ENCODE results near the gene SLC28A1. TPM values are rescaled to one million over a fixed set of nuclear protein-coding genes. Genes with fewer than 3 reads are reported as not detected.

Gene SLC28A1
- total RNA-seq, 1 experiment from 2014 or later = 1.1 TPM

GRCh38 chr15:84880822-84881519, 3.5 kb upstream of the SLC28A1 start:
- H3K4me3 ChIP-seq (ENCODE audit: low read length) = no peak overlapping the region
- ChIA-PET CTCF (interaction anchor here (0.6 kb wide), 1 partner anchor 310 kb away, joined by 3 read pairs; no protein-coding TSS in a partner anchor), POLR2A (ENCODE audit: unreplicated experiment) (no interaction called here)

GRCh38 chr15:84881520-84881830, 3.0 kb upstream of the SLC28A1 start:
- Histone ChIP-seq H2AFZ (ENCODE audit: low read length) (no peak overlapping the region), H4K20me1 (ENCODE audit: low read length) (no peaks in the 10 kb centered on the region), H3K79me2 (ENCODE audit: low read length) (no peaks in the 10 kb centered on the region), H3K9me2 (replicated peaks; ENCODE audit: low read length) (no peaks in the 10 kb centered on the region), H3F3A (ENCODE audit: low read length, unreplicated experiment) (no peaks in the 10 kb centered on the region), H3K4me2 (ENCODE audit: low read length) (no peak overlapping the region), H3K4me3 (ENCODE audit: low read length) (no peak overlapping the region), H3K27me3 (ENCODE audit: low read length) (no peaks in the 10 kb centered on the region), H3K27ac (ENCODE audit: low read length) (no peak overlapping the region), H3K9me3 (ENCODE audit: low read length) (no peaks in the 10 kb centered on the region), H3K9ac (ENCODE audit: low read length) (no peak overlapping the region), H3K36me3 (ENCODE audit: low read depth, low read length) (no peaks in the 10 kb centered on the region), H3K4me1 (ENCODE audit: insufficient read depth, low read length) (0 out of 2 replicates have a peak, but pooled peaks cover 7% of the 10 kb centered on the region)
- ChIA-PET POLR2A (ENCODE audit: unreplicated experiment) (no interaction called here), CTCF (interaction anchor here (0.6 kb wide), 1 partner anchor 310 kb away, joined by 3 read pairs; no protein-coding TSS in a partner anchor)
- TF ChIP-seq CTCF (conservative IDR thresholded peaks at IDR 0.05; ENCODE audit: low read depth, low read length) (no peak), EZH2 (IDR thresholded peaks at IDR 0.05; ENCODE audit: low read length, unreplicated experiment) (no peak), EZH2phosphoT487 (IDR thresholded peaks at IDR 0.05; ENCODE audit: borderline replicate concordance, low read length) (no peak)
- intact Hi-C loops (cut with micrococcal nuclease) = no loop called here
- ATAC-seq (no peak), DNase-seq (no peak)
- no TSS peak for BruUV-seq (replicated peaks)

More at GRCh38 chr15:84880822-84881519, 3.5 kb upstream of the SLC28A1 start:
- Histone ChIP-seq H3K79me2 (ENCODE audit: low read length) (no peaks in the 10 kb centered on the region), H3K9me2 (replicated peaks; ENCODE audit: low read length) (no peaks in the 10 kb centered on the region), H3K9me3 (ENCODE audit: low read length) (no peaks in the 10 kb centered on the region), H3K27ac (ENCODE audit: low read length) (no peak overlapping the region), H2AFZ (ENCODE audit: low read length) (no peak overlapping the region), H4K20me1 (ENCODE audit: low read length) (no peaks in the 10 kb centered on the region), H3K4me1 (ENCODE audit: insufficient read depth, low read length) (0 out of 2 replicates have a peak, but pooled peaks cover 7% of the 10 kb centered on the region), H3K4me2 (ENCODE audit: low read length) (no peak overlapping the region), H3F3A (ENCODE audit: low read length, unreplicated experiment) (no peaks in the 10 kb centered on the region), H3K27me3 (ENCODE audit: low read length) (no peaks in the 10 kb centered on the region), H3K9ac (ENCODE audit: low read length) (no peak overlapping the region), H3K36me3 (ENCODE audit: low read depth, low read length) (no peaks in the 10 kb centered on the region)
- DNase-seq = no peak
- TF ChIP-seq EZH2 (IDR thresholded peaks at IDR 0.05; ENCODE audit: low read length, unreplicated experiment) = no peak
- no peak for TF ChIP-seq CTCF (conservative IDR thresholded peaks at IDR 0.05; ENCODE audit: low read depth, low read length)
- no peak for TF ChIP-seq EZH2phosphoT487 (IDR thresholded peaks at IDR 0.05; ENCODE audit: borderline replicate concordance, low read length)
- no peak for ATAC-seq
- BruUV-seq (replicated peaks) = no TSS peak
- intact Hi-C loops (cut with micrococcal nuclease) = no loop called here

GRCh38 chr15:84883466-84883865, 996 bp upstream of the SLC28A1 start:
- intact Hi-C loops (cut with micrococcal nuclease) = no loop called here
- Histone ChIP-seq H3K9me2 (replicated peaks; ENCODE audit: low read length) (no peaks in the 10 kb centered on the region), H3K79me2 (ENCODE audit: low read length) (no peaks in the 10 kb centered on the region), H3K36me3 (ENCODE audit: low read depth, low read length) (no peaks in the 10 kb centered on the region), H3K9ac (ENCODE audit: low read length) (no peak overlapping the region), H3K27ac (ENCODE audit: low read length) (no peak overlapping the region), H2AFZ (ENCODE audit: low read length) (no peak overlapping the region), H3K27me3 (ENCODE audit: low read length) (no peaks in the 10 kb centered on the region), H4K20me1 (ENCODE audit: low read length) (no peaks in the 10 kb centered on the region), H3K9me3 (ENCODE audit: low read length) (no peaks in the 10 kb centered on the region), H3K4me2 (ENCODE audit: low read length) (no peak overlapping the region), H3K4me1 (ENCODE audit: insufficient read depth, low read length) (0 out of 2 replicates have a peak, but pooled peaks cover 2% of the 10 kb centered on the region), H3K4me3 (ENCODE audit: low read length) (no peak overlapping the region), H3F3A (ENCODE audit: low read length, unreplicated experiment) (no peaks in the 10 kb centered on the region)
- POLR2A ChIA-PET (ENCODE audit: unreplicated experiment) = no interaction called here
- DNase-seq (peak; percentile 31), ATAC-seq (no peak)
- no TSS peak for BruUV-seq (replicated peaks)
- TF ChIP-seq EZH2phosphoT487 (IDR thresholded peaks at IDR 0.05; ENCODE audit: borderline replicate concordance, low read length) (no peak), CTCF (conservative IDR thresholded peaks at IDR 0.05; ENCODE audit: low read depth, low read length) (no peak), EZH2 (IDR thresholded peaks at IDR 0.05; ENCODE audit: low read length, unreplicated experiment) (no peak)
- CTCF ChIA-PET = no interaction called here
